DND-41 (cell line): ENCODE measurements around the gene TPPP3.

ENCODE experiments used
- ATAC-seq: fragments of 200-7000 bp; cut with Tn5 transposase; 3 replicates; pipeline ENCODE4 v1.9.1; 2021; ENCODE audit warnings: low read depth; ENCODE audit not compliant: insufficient read depth
- DNase-seq: peaks from one replicate; pipeline ENCODE4 v3.0.0-alpha.2; 2020
- H2AFZ ChIP-seq: 2 replicates; pipeline ENCODE4 v1.6.0; 2012; ENCODE audit warnings: low read depth, low read length
- H3K27ac ChIP-seq: 2 replicates; pipeline ENCODE4 v1.5.1; 2012; ENCODE audit warnings: low read length, inconsistent platforms
- H3K27me3 ChIP-seq: fragments of 200-600 bp; sonication (generic); 2 replicates; pipeline ENCODE4 v1.6.0; 2012; ENCODE audit warnings: low read length, mild to moderate bottlenecking, inconsistent platforms; ENCODE audit not compliant: insufficient read depth, poor library complexity
- H3K36me3 ChIP-seq: 2 replicates; pipeline ENCODE4 v1.5.1; 2012; ENCODE audit warnings: low read length, inconsistent platforms; ENCODE audit not compliant: insufficient read depth
- H3K4me1 ChIP-seq: 2 replicates; pipeline ENCODE4 v1.5.1; 2012; ENCODE audit warnings: mild to moderate bottlenecking, low read length; ENCODE audit not compliant: insufficient read depth
- H3K4me2 ChIP-seq: 2 replicates; pipeline ENCODE4 v1.6.0; 2012; ENCODE audit warnings: mild to moderate bottlenecking, moderate library complexity, low read length, inconsistent platforms; ENCODE audit not compliant: insufficient read depth
- H3K4me3 ChIP-seq, 2 experiments: fragments of 200-600 bp in 1 of 2; shearing (Covaris generic) in 1 of 2; 2 replicates each; pipeline ENCODE4 v1.5.1; 2012 to 2016; ENCODE audit warnings: inconsistent platforms in 2 of 2, low read length in 2 of 2, mild to moderate bottlenecking in 2 of 2, low read depth in 1 of 2, moderate library complexity in 1 of 2
- H3K79me2 ChIP-seq: 2 replicates; pipeline ENCODE4 v1.6.0; 2012; ENCODE audit warnings: low read length, inconsistent platforms; ENCODE audit not compliant: insufficient read depth
- H3K9ac ChIP-seq: 2 replicates; pipeline ENCODE4 v1.6.0; 2012; ENCODE audit warnings: low read depth, mild to moderate bottlenecking, inconsistent platforms, low read length, moderate library complexity
- H3K9me3 ChIP-seq: 2 replicates; pipeline ENCODE4 v1.5.1; 2012; ENCODE audit warnings: low read length, moderate library complexity, mild to moderate bottlenecking, inconsistent platforms; ENCODE audit not compliant: insufficient read depth, severe bottlenecking
- H4K20me1 ChIP-seq: 2 replicates; pipeline ENCODE4 v1.6.0; 2012; ENCODE audit warnings: low read length; ENCODE audit not compliant: insufficient read depth
- EZH2 ChIP-seq: IDR thresholded peaks from 3 replicates; pipeline ENCODE4 v1.6.1; 2012; ENCODE audit warnings: borderline replicate concordance, low read depth, mild to moderate bottlenecking, moderate library complexity, low read length, inconsistent platforms; ENCODE audit not compliant: severe bottlenecking
- TF ChIP-seq, protein P1 (sequence below): IDR thresholded peaks from 2 replicates; pipeline ENCODE4 v1.5.1; 2012; ENCODE audit warnings: borderline replicate concordance, low read length, moderate library complexity, mild to moderate bottlenecking; ENCODE audit not compliant: poor library complexity, severe bottlenecking; ENCODE audit errors: extremely low read depth

TPPP3 gene

DNA sequence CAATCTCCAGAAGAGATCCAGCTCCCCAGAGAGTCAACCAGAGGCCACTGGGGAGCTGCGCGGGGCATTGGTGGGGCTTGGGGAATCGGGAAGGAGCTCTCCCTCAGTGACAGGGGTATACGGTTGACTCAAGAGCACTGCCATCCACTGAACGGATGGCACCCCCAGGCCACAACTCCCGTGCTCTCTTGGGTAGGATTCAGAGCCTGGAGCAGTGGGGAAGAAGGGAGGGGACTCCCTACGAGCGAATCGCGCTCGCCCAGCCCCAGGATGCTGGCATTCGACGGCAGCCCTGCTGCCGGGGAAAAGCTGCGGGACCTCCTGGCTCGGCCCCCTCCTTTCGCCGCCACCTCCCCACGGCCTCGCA, 473 bp upstream of the TPPP3 start:
- Histone ChIP-seq H4K20me1 (no peaks in the 10 kb centered on the region), H3K4me1 (no peaks in the 10 kb centered on the region), H3K79me2 (no peaks in the 10 kb centered on the region), H3K4me2 (no peak overlapping the region), H3K27ac (no peak overlapping the region), H3K9me3 (no peaks in the 10 kb centered on the region), H3K36me3 (no peaks in the 10 kb centered on the region), H3K9ac (no peak overlapping the region), H3K4me3 (no peak overlapping the region), H3K27me3 (no peaks in the 10 kb centered on the region), H2AFZ (no peak overlapping the region)
- TF ChIP-seq, protein P1, sequence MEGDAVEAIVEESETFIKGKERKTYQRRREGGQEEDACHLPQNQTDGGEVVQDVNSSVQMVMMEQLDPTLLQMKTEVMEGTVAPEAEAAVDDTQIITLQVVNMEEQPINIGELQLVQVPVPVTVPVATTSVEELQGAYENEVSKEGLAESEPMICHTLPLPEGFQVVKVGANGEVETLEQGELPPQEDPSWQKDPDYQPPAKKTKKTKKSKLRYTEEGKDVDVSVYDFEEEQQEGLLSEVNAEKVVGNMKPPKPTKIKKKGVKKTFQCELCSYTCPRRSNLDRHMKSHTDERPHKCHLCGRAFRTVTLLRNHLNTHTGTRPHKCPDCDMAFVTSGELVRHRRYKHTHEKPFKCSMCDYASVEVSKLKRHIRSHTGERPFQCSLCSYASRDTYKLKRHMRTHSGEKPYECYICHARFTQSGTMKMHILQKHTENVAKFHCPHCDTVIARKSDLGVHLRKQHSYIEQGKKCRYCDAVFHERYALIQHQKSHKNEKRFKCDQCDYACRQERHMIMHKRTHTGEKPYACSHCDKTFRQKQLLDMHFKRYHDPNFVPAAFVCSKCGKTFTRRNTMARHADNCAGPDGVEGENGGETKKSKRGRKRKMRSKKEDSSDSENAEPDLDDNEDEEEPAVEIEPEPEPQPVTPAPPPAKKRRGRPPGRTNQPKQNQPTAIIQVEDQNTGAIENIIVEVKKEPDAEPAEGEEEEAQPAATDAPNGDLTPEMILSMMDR, result no peak
- TF ChIP-seq EZH2, result no peak
- no peak for ATAC-seq
- no peak for DNase-seq

GRCh38 chr16:67392301-67393059, 818 bp downstream of the TPPP3 start:
- no peak overlapping the region for H3K4me2 ChIP-seq
- no peaks in the 10 kb centered on the region for H4K20me1 ChIP-seq
- H3K4me1 ChIP-seq, result no peaks in the 10 kb centered on the region
- H3K79me2 ChIP-seq, result no peaks in the 10 kb centered on the region
- H3K9me3 ChIP-seq, result no peaks in the 10 kb centered on the region
- no peaks in the 10 kb centered on the region for H3K27me3 ChIP-seq
- no peak overlapping the region for H3K4me3 ChIP-seq
- no peak for DNase-seq
- H2AFZ ChIP-seq, result no peak overlapping the region
- no peaks in the 10 kb centered on the region for H3K36me3 ChIP-seq
- TF ChIP-seq EZH2, result no peak
- TF ChIP-seq, protein P1, result no peak
- no peak for ATAC-seq
- no peak overlapping the region for H3K9ac ChIP-seq
- H3K27ac ChIP-seq, result no peak overlapping the region

- ATAC-seq (no peak), DNase-seq (no peak)
- Histone ChIP-seq H3K36me3 (no peaks in the 10 kb centered on the region), H3K9me3 (no peaks in the 10 kb centered on the region), H3K4me3 (no peak overlapping the region), H2AFZ (no peak overlapping the region), H3K27me3 (no peaks in the 10 kb centered on the region), H3K4me1 (no peaks in the 10 kb centered on the region), H3K4me2 (no peak overlapping the region), H3K79me2 (no peaks in the 10 kb centered on the region), H4K20me1 (no peaks in the 10 kb centered on the region), H3K27ac (no peak overlapping the region), H3K9ac (no peak overlapping the region)
- TF ChIP-seq, protein P1, result no peak
- TF ChIP-seq EZH2, result no peak
These were observed 1.6 kb downstream of the TPPP3 start for GRCh38 chr16:67391424-67392300.
